Uterus (tissue), 4 donors: ENCODE measurements around the gene HOXA1. TPM values are rescaled to one million over a fixed set of nuclear protein-coding genes. Genes with fewer than 3 reads are reported as not detected.

Experiments used
- DNase-seq, 2 donors: peaks; one replicate each; pipeline ENCODE4 v3.0.0-alpha.2; 2019 to 2020
- H3K27ac ChIP-seq, 2 donors: fragments of 200-600 bp; sonication (generic); 1 replicate in 1 of 2; 2 replicates in 1 of 2; pipeline ENCODE4 v1.5.1; 2016 to 2018
- H3K27me3 ChIP-seq, 2 donors: fragments of 200-600 bp; sonication (generic); one replicate each; pipeline ENCODE4 v1.5.1; 2018 to 2019; ENCODE audit warnings: control low read depth in 1 of 2
- H3K36me3 ChIP-seq, 2 donors: fragments of 200-600 bp; sonication (generic); one replicate each; pipeline ENCODE4 v1.5.1; 2019; ENCODE audit warnings: control low read depth in 1 of 2
- H3K4me1 ChIP-seq, 2 donors: fragments of 200-600 bp; sonication (generic); one replicate each; pipeline ENCODE4 v1.5.1; 2018 to 2019; ENCODE audit warnings: control low read depth in 1 of 2
- H3K4me3 ChIP-seq, 2 donors: fragments of 200-600 bp; sonication (generic); 1 replicate in 1 of 2; 2 replicates in 1 of 2; pipeline ENCODE4 v1.5.1; 2018 to 2019; ENCODE audit warnings: mild to moderate bottlenecking in 1 of 2
- H3K9me3 ChIP-seq, 2 donors: fragments of 200-600 bp; sonication (generic); one replicate each; pipeline ENCODE4 v1.5.1; 2019; ENCODE audit warnings: control low read depth in 1 of 2
- POLR2A ChIP-seq, 2 donors: fragments of 450-650 bp; IDR thresholded peaks; one replicate each; pipeline ENCODE4 v1.6.1; 2016; ENCODE audit warnings: antibody characterized with exemption in 2 of 2, mild to moderate bottlenecking in 1 of 2, moderate library complexity in 1 of 2
- intact Hi-C: fragments of 100-400 bp; cut with DNase I; formaldehyde crosslinking; loops from one replicate; pipeline ENCODE4 v1.15.1; 2023; ENCODE audit warnings: low total_unique reads
- total RNA-seq, 4 donors: library from RNA; depleted of rRNA in 3 of 4; stranded (reverse); fragments of >200 nt in 3 of 4; gene quantifications; one replicate each; pipeline versions ENCODE4 v1.1.0 to v1.2.4, GENCODE V29; 2014 to 2023
- TF ChIP-seq, protein P1 (sequence below), 4 experiments: fragments of 200-600 bp in 2 of 4; fragments of 450-650 bp in 2 of 4; sonication (generic) in 2 of 4; IDR thresholded peaks; one replicate each; pipeline ENCODE4 v1.5.1; 2016 to 2019; ENCODE audit warnings: antibody characterized with exemption in 4 of 4, mild to moderate bottlenecking in 2 of 4, moderate library complexity in 1 of 4
- donor health status: DM: yes; HTN: yes; CAD: no.

Gene HOXA1
- total RNA-seq, 4 donors from 2014 or later = 0.28 to 2.0 (median 1.5) TPM

DNA sequence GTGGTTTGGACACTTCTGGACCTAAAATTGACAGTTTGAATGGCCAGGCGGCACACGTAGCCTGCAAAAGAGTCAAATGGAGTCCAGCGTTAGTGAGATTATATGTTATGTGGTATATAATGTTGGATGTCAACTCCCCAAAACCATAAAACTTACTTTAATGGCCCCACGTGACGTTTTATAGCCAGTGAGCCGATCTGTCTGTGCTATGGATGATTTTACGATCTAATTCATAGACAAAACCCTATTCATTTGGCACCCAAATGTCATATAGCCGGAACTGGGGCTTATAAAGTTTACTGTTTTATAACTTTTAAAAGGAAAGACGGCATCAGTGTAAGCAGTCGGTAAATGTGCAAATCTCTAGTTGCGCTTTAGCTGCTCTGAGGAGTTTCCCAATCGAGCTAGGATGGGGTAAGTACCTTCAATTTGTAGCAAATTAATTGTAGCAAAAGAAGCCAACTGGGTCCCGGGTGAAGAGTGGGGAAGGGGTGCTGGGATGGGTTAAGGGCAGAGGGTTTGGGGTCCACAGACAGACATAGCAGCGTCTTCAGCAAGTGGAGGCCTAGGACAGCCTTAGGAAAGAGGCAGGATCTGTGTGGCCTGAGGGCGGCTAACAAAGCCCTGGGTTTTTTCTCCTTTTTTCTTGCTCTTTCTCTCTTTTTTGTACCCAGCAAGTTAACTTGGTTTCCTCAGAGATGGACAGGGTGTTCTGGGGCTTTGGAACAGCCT lies 44.5 kb upstream of the HOXA1 start:
- Histone ChIP-seq H3K4me1 (no peaks in the 10 kb centered on the region), H3K27me3 (no peaks in the 10 kb centered on the region), H3K9me3 (no peaks in the 10 kb centered on the region), H3K36me3 (no peaks in the 10 kb centered on the region), H3K27ac (peak overlapping the region in 1 of 2 donors; percentile 64), H3K4me3 (no peak overlapping the region)
- DNase-seq = no peak
- intact Hi-C loops = loop anchor here (10.0 kb wide), 1 partner anchor 45 kb away; the partner anchor contains the start of gene HOXA1
- TF ChIP-seq, protein P1, sequence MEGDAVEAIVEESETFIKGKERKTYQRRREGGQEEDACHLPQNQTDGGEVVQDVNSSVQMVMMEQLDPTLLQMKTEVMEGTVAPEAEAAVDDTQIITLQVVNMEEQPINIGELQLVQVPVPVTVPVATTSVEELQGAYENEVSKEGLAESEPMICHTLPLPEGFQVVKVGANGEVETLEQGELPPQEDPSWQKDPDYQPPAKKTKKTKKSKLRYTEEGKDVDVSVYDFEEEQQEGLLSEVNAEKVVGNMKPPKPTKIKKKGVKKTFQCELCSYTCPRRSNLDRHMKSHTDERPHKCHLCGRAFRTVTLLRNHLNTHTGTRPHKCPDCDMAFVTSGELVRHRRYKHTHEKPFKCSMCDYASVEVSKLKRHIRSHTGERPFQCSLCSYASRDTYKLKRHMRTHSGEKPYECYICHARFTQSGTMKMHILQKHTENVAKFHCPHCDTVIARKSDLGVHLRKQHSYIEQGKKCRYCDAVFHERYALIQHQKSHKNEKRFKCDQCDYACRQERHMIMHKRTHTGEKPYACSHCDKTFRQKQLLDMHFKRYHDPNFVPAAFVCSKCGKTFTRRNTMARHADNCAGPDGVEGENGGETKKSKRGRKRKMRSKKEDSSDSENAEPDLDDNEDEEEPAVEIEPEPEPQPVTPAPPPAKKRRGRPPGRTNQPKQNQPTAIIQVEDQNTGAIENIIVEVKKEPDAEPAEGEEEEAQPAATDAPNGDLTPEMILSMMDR (IDR thresholded peaks at IDR 0.05) = no peak
- TF ChIP-seq POLR2A (IDR thresholded peaks at IDR 0.05) = no peak

DNA sequence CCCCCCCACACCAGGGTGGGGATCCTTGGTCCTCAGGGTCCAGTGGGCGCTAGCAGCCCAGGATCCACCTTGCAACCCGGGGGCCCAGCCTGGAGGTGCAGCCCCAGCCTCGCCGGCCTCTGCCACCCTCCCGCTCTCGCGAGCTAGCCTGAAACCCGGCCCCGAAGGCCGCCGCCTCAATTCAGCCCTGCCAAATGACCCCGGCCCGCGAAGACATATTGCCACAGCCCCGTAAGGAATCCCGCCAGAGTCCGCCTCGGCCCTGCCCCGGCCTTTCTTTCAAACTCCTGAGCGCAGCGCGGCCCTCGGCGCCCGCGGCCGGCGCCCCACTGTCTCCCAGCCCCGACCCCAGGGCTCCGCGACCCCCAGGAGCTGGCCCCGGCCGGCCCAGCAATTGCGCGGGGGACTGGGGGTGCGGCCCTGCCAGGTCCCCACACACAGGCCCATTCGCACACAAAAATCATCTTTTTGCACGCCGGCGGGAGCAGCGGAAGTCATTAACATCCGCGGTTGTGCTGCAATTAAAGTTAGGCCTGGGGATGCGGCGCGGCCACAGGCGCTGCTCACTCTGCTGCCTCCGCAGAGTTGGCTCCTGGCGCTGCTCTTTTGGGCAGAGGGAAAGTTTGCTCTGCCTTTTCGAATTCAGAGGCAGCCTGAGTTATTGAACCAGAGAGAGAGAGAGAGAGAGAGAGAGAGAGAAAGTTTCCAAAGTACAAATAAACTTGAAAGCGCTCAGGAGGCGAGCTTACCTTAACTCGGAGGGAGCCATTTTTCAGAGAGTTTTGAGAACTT lies 43.7 kb upstream of the HOXA1 start:
- Histone ChIP-seq H3K4me1 (no peaks in the 10 kb centered on the region), H3K27ac (peak overlapping the region in 1 of 2 donors; percentile 64), H3K27me3 (no peaks in the 10 kb centered on the region), H3K4me3 (no peak overlapping the region), H3K36me3 (no peaks in the 10 kb centered on the region), H3K9me3 (no peaks in the 10 kb centered on the region)
- intact Hi-C loops = loop anchor here (10.0 kb wide), 1 partner anchor 45 kb away; the partner anchor contains the start of gene HOXA1
- TF ChIP-seq, protein P1 (IDR thresholded peaks at IDR 0.05) = no peak
- TF ChIP-seq POLR2A (IDR thresholded peaks at IDR 0.05) = no peak
- no peak for DNase-seq

DNA sequence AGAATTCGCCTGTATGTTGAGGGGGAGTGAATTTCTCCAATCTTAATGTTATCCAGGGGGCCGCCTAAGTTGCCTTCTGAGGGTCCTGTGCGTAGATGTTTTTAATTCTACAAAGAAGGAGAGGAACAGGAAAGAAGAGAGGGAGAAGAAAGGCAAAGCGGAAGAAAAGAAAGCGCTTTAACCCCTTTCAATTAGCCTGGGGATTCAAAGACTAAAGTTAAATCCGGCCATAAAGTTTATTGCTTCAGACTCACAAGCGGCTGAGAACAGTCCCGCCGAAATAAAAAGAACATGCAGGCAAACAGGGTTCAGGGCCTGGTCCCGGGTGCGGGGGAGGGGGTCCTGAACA lies 43.2 kb upstream of the HOXA1 start:
- Histone ChIP-seq H3K9me3 (no peaks in the 10 kb centered on the region), H3K27ac (peak overlapping the region in 1 of 2 donors; percentile 64), H3K4me1 (peaks cover 0 to 3% of the 10 kb centered on the region in 2 donors), H3K27me3 (no peaks in the 10 kb centered on the region), H3K36me3 (no peaks in the 10 kb centered on the region), H3K4me3 (no peak overlapping the region)
- DNase-seq = no peak
- intact Hi-C loops = no loop called here
- TF ChIP-seq POLR2A (IDR thresholded peaks at IDR 0.05) = no peak
- TF ChIP-seq, protein P1 (IDR thresholded peaks at IDR 0.05) = no peak

DNA sequence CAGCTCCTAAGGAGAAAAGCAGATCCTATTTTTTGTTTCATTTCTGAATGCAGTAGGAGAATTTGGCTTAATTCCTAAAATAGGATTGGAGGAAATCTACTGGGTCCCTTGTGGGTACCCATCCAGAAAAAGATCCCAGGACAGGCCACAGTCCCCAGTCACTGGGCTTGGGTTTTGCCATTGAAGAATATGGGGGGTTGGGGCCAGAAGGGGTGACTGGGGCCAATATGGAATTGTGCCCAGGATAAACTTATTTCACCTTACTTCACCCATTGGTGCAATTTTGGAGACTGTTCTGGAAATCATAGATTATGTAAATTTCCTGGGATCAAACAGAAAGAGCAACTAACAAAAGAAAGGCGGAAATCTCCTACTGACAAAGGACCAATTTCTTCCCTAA lies 42.7 kb upstream of the HOXA1 start:
- intact Hi-C loops = no loop called here
- Histone ChIP-seq H3K4me1 (peaks cover 0 to 3% of the 10 kb centered on the region in 2 donors), H3K36me3 (no peaks in the 10 kb centered on the region), H3K27ac (peak overlapping the region in 1 of 2 donors; percentile 64), H3K4me3 (no peak overlapping the region), H3K9me3 (no peaks in the 10 kb centered on the region), H3K27me3 (no peaks in the 10 kb centered on the region)
- no peak for TF ChIP-seq POLR2A (IDR thresholded peaks at IDR 0.05)
- TF ChIP-seq, protein P1 (IDR thresholded peaks at IDR 0.05) = no peak
- DNase-seq = no peak
